Nephron progenitor cell (in vitro differentiated cells): ENCODE data around the gene APOL2.
"Not testable (repeated sequence)": the region's sequence is repeated elsewhere in the genome, so short reads cannot be mapped to it uniquely, and the experiment has no call there.

ENCODE experiments used
- DNase-seq: peaks from one replicate; pipeline ENCODE4 v3.0.0; 2021
- H3K27ac Mint-ChIP-seq: 2 replicates; pipeline ENCODE4 v1.8.0; 2021; ENCODE audit warnings: mild to moderate bottlenecking, moderate library complexity, mixed read lengths
- H3K27me3 Mint-ChIP-seq: 2 replicates; pipeline ENCODE4 v1.8.0; 2021; ENCODE audit warnings: mild to moderate bottlenecking, low read depth, mixed read lengths; ENCODE audit not compliant: poor library complexity
- H3K36me3 Mint-ChIP-seq: 2 replicates; pipeline ENCODE4 v1.8.0; 2021; ENCODE audit warnings: low read depth, mixed read lengths
- H3K4me1 Mint-ChIP-seq: 2 replicates; pipeline ENCODE4 v1.8.0; 2021; ENCODE audit warnings: mixed read lengths
- H3K4me3 Mint-ChIP-seq: 2 replicates; pipeline ENCODE4 v1.8.0; 2021; ENCODE audit warnings: mild to moderate bottlenecking, moderate library complexity, mixed read lengths
- H3K9me3 Mint-ChIP-seq: 2 replicates; pipeline ENCODE4 v1.8.0; 2021; ENCODE audit warnings: mild to moderate bottlenecking, moderate library complexity, mixed read lengths
- TF ChIP-seq, protein P1 (sequence below): fragments of 200-600 bp; sonication (generic); IDR thresholded peaks from 2 replicates; pipeline ENCODE4 v1.5.0; 2021; ENCODE audit warnings: antibody characterized with exemption

Gene APOL2

DNA sequence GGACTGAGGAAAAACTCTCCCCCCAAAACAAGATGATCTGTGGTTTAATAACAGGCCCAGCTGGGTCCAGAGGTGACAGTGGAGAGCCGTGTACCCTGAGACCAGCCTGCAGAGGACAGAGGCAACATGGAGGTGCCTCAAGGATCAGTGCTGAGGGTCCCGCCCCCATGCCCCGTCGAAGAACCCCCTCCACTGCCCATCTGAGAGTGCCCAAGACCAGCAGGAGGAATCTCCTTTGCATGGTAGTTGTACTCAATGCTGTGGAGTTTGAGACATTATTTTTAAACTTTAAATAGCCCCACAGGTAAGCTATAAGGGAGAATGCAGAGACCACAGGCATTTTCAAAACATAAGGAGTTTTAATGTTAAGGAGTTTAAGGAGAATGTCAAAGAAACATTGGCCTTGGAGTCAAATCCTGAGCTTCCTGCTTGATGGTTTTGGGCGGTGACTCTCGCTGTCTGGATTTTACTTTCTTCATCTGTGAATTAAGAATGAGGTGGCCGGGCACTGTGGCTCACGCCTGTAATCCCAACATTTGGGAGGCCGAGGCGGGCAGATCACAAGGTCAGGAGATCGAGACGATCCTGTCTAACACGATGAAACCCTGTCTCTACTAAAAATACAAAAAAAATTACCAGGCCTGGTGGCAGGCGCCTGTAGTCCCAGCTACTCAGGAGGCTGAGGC, 20.4 kb upstream of the APOL2 start:
- TF ChIP-seq, protein P1, sequence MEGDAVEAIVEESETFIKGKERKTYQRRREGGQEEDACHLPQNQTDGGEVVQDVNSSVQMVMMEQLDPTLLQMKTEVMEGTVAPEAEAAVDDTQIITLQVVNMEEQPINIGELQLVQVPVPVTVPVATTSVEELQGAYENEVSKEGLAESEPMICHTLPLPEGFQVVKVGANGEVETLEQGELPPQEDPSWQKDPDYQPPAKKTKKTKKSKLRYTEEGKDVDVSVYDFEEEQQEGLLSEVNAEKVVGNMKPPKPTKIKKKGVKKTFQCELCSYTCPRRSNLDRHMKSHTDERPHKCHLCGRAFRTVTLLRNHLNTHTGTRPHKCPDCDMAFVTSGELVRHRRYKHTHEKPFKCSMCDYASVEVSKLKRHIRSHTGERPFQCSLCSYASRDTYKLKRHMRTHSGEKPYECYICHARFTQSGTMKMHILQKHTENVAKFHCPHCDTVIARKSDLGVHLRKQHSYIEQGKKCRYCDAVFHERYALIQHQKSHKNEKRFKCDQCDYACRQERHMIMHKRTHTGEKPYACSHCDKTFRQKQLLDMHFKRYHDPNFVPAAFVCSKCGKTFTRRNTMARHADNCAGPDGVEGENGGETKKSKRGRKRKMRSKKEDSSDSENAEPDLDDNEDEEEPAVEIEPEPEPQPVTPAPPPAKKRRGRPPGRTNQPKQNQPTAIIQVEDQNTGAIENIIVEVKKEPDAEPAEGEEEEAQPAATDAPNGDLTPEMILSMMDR, result no peak
- Mint-ChIP-seq H3K36me3 (no peaks in the 10 kb centered on the region), H3K27me3 (peaks cover 21% of the 10 kb centered on the region), H3K4me1 (peaks cover 51% of the 10 kb centered on the region), H3K4me3 (peak overlapping the region; percentile 60), H3K27ac (peak overlapping the region; percentile 84), H3K9me3 (no peaks in the 10 kb centered on the region)
- no peak for DNase-seq

DNA sequence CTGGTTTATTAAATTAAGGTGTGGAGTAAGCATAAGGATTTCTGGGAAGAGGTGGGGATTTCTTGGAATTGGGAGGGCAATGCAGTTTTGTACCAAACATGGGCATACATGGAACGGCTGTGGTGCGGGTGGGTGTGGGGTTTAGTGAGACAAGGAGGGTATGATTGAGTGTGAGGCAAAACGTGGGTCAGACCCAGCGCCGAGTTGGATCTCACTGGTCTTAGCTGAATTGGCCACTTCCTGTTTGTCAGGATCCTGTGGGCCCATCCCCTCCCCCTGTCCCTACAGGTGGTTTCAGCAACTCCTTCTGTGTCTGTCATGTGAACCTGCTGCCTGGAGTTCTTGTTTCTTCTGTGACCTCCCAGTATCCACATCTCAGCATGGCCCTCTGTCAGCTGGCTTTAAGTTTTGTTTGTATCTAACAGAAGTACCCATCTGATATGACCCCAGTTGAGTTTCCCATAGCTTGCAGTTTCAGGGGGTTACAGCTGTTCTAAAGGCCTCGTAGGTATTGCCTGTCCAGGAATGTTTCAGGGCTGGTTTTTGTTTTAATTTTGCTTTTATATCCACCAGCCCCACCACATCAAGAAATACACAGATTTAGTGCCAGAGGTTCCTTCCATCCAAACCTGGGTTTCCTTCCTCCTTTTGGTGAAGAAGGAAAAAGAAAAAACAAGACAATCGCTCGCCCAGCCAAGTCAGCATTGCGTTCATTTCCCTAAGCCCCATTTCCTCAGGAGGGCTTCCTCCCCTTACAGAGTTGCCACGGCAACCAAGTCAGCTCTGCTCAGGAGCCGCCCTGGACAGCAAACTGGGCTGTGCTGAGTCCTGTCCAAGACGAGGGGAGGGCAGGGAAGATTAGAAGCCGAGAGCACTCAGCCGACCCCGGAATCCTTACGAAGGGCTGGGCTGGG, 19.6 kb upstream of the APOL2 start:
- Mint-ChIP-seq H3K36me3 (no peaks in the 10 kb centered on the region), H3K27ac (peak overlapping the region; percentile 84), H3K9me3 (no peaks in the 10 kb centered on the region), H3K27me3 (peaks cover 19% of the 10 kb centered on the region), H3K4me3 (peak overlapping the region; percentile 60), H3K4me1 (peaks cover 49% of the 10 kb centered on the region)
- peak; percentile 52 for DNase-seq
- TF ChIP-seq, protein P1, result no peak

DNA sequence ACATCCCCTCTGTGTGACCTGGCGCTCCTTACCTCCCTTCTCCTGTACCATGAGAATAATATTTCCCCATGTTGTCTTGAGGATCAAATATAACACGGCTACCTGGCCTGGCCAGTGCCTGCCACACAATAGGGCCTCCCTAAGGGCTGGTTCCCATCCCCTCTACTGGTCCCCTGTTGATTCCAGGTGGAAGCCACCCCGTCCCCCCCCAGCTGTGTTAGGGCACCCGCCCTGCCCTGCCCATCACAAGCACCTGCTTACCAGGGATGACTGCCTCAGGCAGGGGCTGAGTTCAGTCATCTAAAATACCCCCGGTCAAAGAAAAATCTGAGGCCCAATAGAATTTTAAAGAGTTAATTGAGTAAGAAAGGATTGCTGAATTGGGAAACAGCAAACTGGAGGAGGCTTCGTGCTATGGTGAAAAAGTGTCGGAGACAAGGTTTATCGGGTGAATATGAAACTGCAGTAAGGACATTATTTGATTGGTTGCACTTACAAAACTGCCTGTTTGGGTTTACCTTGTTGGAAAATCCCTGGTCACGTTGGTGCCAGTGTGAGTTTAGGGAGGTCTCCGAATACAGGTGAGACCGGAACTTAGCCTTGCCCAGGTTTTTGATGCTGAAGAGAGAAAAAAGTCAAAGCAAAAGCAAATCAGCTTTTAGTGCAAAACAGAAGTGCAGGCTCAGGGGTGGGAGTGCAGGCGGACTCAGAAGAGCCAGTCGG, 18.8 kb upstream of the APOL2 start:
- peak overlapping the region; percentile 88 for H3K27ac Mint-ChIP-seq
- peaks cover 41% of the 10 kb centered on the region for H3K4me1 Mint-ChIP-seq

DNA sequence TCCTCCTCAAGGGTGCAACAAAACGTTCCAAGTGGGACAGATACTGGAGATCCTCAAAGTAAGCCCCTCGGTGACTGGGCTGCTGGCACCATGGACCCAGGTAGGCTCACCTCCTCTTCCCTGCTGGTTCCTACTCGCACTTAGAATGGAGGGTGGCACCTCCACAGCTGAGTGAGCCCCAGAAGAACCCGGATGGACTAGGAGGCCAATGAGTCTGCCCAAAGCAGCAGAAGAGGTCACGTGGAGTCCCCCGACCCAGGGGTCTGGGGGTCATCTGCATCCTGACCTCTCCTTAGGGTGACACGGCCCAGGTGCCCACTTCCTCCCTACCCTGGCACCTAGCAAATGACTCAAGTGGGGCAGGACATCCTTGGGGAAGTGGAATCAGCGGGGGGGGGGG, 18.0 kb upstream of the APOL2 start:
- TF ChIP-seq, protein P1, result no peak
- Mint-ChIP-seq H3K4me1 (peaks cover 40% of the 10 kb centered on the region), H3K9me3 (no peaks in the 10 kb centered on the region), H3K27ac (no peak overlapping the region), H3K27me3 (peaks cover 21% of the 10 kb centered on the region), H3K4me3 (no peak overlapping the region), H3K36me3 (no peaks in the 10 kb centered on the region)
- no peak for DNase-seq

More for the DNA sequence above, 18.8 kb upstream of the APOL2 start:
- TF ChIP-seq, protein P1, result no peak
- Mint-ChIP-seq H3K9me3 (no peaks in the 10 kb centered on the region), H3K4me3 (peak overlapping the region; percentile 60), H3K36me3 (no peaks in the 10 kb centered on the region), H3K27me3 (peaks cover 16% of the 10 kb centered on the region)
- DNase-seq, result no peak

DNA sequence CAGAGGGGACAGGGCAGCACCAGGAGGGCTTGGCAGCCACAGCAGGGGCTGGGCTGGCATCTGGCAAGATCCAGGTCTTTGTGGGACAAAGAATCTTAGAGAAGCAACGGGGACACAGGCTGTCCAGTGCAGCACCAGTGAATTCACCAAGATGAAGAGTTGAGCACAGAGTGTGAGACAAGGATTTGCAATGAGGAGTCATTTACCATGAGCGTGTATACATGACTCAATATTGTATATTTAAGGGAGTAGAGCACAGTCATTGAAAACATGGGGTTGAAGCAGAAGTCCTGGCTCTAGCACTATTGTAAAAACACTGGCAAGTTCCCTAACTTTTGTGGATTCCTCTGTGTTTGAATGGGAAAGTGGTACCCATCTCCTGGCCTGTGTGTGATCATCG, 17.2 kb upstream of the APOL2 start:
- no peaks in the 10 kb centered on the region for H3K9me3 Mint-ChIP-seq
- peaks cover 21% of the 10 kb centered on the region for H3K27me3 Mint-ChIP-seq
- TF ChIP-seq, protein P1, result no peak
- no peak for DNase-seq
- H3K27ac Mint-ChIP-seq, result no peak overlapping the region
- peaks cover 40% of the 10 kb centered on the region for H3K4me1 Mint-ChIP-seq
- H3K36me3 Mint-ChIP-seq, result no peaks in the 10 kb centered on the region
- H3K4me3 Mint-ChIP-seq, result no peak overlapping the region

DNA sequence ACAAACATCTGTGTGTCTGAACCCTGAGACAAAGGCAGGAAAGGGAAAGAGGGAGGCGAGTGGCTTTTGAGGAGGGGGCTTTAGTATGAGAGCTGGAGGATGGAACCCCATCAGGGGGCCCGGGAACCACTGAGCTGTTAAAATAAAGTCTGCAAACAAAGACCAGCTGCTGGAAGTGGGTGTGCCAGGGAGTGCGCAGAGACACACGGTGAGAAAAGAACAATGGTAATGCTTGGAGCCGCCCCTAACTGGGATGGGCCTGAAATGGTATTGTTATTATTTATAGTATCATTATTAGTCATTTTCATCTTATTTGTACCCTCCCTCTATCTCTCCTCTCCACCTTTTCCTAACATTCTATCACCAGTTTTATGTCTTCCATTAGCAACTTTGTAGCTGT, 16.2 kb upstream of the APOL2 start:
- Mint-ChIP-seq H3K4me1 (peaks cover 37% of the 10 kb centered on the region), H3K27me3 (peaks cover 21% of the 10 kb centered on the region)
- not testable (repeated sequence) for H3K36me3 Mint-ChIP-seq, H3K9me3 Mint-ChIP-seq, DNase-seq, H3K27ac Mint-ChIP-seq, H3K4me3 Mint-ChIP-seq
